H1 (cell line): Measurements from ENCODE around the gene DECR2. TPM values are rescaled to one million over a fixed set of nuclear protein-coding genes. Genes with fewer than 3 reads are reported as not detected.
A peak's percentile ranks its signal among the peaks of the same experiment; 100 is the strongest.

Experiments
- POLR2A ChIP-seq, 2 experiments: IDR thresholded peaks; 1 replicate in 1 of 2; 2 replicates in 1 of 2; pipeline ENCODE4 v1.6.1; 2011; ENCODE audit warnings: low read depth in 2 of 2, low read length in 2 of 2, mild to moderate bottlenecking in 2 of 2; ENCODE audit errors: control extremely low read depth in 1 of 2
- SP1 ChIP-seq: IDR thresholded peaks from 2 replicates; pipeline ENCODE4 v1.6.1; 2011; ENCODE audit warnings: low read depth, low read length
- polyA plus RNA-seq, 7 experiments: library from polyadenylated mRNA; depleted of rRNA in 3 of 7; stranded (reverse) in 5 of 7; unstranded in 2 of 7; fragments of >200 nt in 5 of 7; fragments of 200-250 nt in 2 of 7; gene quantifications; 1 replicate in 5 of 7; 2 replicates in 1 of 7; 4 replicates in 1 of 7; pipeline versions ENCODE4 v1.2.1 to v1.2.3, GENCODE V29; 2011 to 2013; ENCODE audit warnings: missing spikeins in 2 of 7, mixed read lengths in 2 of 7
- total RNA-seq: library from RNA; stranded (reverse); fragmentation: NEBNext Ultra II Directional; extraction: Animal tissue kit (Norgen Biotek cat#: 25700); gene quantifications from 2 replicates; pipeline ENCODE4 v1.2.1, GENCODE V29; 2021

The DECR2 gene
- total and polyA plus RNA-seq, 2 of the 8 experiments (the other 6 are each of a cell fraction or from before 2014, with no cell fraction given): 28.2 to 39.9 TPM

GRCh38 chr16:379183-379960 lies 22.3 kb upstream of the DECR2 start (continued):
- peak; percentile 89 for TF ChIP-seq SP1
- TF ChIP-seq POLR2A (IDR thresholded peaks at IDR 0.05; ENCODE audit: control extremely low read depth in 1 of 2, low read depth in 2 of 2, low read length in 2 of 2): 0 out of 3 replicates have a peak, but pooled peaks of 1 of the 2 experiments have one; percentile 7
- TF ChIP-seq, all 59 proteins: peak for 5
